MM.1S (cell line): ENCODE data around the gene CA10.

Experiments
- DNase-seq: peaks from one replicate; pipeline ENCODE4 v3.0.0-alpha.2; 2015
- H2AFZ ChIP-seq: fragments of 300-600 bp; sonication (generic); 2 replicates; pipeline ENCODE4 v1.6.0; 2016; ENCODE audit warnings: antibody characterized with exemption, low read length
- H3F3A ChIP-seq: fragments of 300-600 bp; sonication (generic); 2 replicates; pipeline ENCODE4 v1.6.1; 2016; ENCODE audit warnings: mild to moderate bottlenecking, antibody characterized with exemption, low read length, moderate library complexity, mixed read lengths; ENCODE audit not compliant: insufficient read depth
- H3K27ac ChIP-seq: fragments of 300-600 bp; sonication (generic); 2 replicates; pipeline ENCODE4 v1.5.1; 2016; ENCODE audit warnings: mild to moderate bottlenecking, low read length
- H3K27me3 ChIP-seq: fragments of 300-600 bp; sonication (generic); replicated peaks from 2 replicates; pipeline ENCODE4 v1.6.0; 2016; ENCODE audit warnings: low read length; ENCODE audit not compliant: insufficient read depth
- H3K36me3 ChIP-seq: fragments of 300-600 bp; sonication (generic); replicated peaks from 2 replicates; pipeline ENCODE4 v1.6.1; 2016; ENCODE audit warnings: mild to moderate bottlenecking, low read length, mixed read lengths; ENCODE audit not compliant: insufficient read depth
- H3K4me1 ChIP-seq: fragments of 300-600 bp; sonication (generic); 2 replicates; pipeline ENCODE4 v1.6.1; 2016; ENCODE audit warnings: low read length, mixed read lengths
- H3K4me2 ChIP-seq: fragments of 300-600 bp; sonication (generic); 2 replicates; pipeline ENCODE4 v1.6.0; 2016; ENCODE audit warnings: low read depth, low read length
- H3K4me3 ChIP-seq: fragments of 300-600 bp; sonication (generic); 2 replicates; pipeline ENCODE4 v1.5.1; 2016; ENCODE audit warnings: low read length, mixed read lengths
- H3K79me2 ChIP-seq: fragments of 300-600 bp; sonication (generic); 2 replicates; pipeline ENCODE4 v1.6.1; 2016; ENCODE audit warnings: mixed run types, low read length, mixed read lengths
- H3K9ac ChIP-seq: fragments of 300-600 bp; sonication (generic); 2 replicates; pipeline ENCODE4 v1.6.1; 2016; ENCODE audit warnings: low read length, mixed read lengths
- H3K9me2 ChIP-seq: fragments of 300-600 bp; sonication (generic); replicated peaks from 2 replicates; pipeline ENCODE4 v1.6.1; 2016; ENCODE audit warnings: mild to moderate bottlenecking, low read length, mixed read lengths; ENCODE audit not compliant: insufficient read depth
- H3K9me3 ChIP-seq: fragments of 300-600 bp; sonication (generic); replicated peaks from 2 replicates; pipeline ENCODE4 v1.6.1; 2016; ENCODE audit warnings: mild to moderate bottlenecking, low read length, mixed read lengths; ENCODE audit not compliant: insufficient read depth
- H4K20me1 ChIP-seq: fragments of 300-600 bp; sonication (generic); 2 replicates; pipeline ENCODE4 v1.6.1; 2016; ENCODE audit warnings: mild to moderate bottlenecking, low read length, moderate library complexity, mixed read lengths; ENCODE audit not compliant: insufficient read depth
- EZH2 ChIP-seq: fragments of 300-600 bp; sonication (generic); optimal IDR thresholded peaks from 2 replicates; pipeline ENCODE3; 2017; ENCODE audit warnings: low read depth, mild to moderate bottlenecking, antibody characterized with exemption, low read length, mixed read lengths
- EZH2phosphoT487 ChIP-seq: fragments of 300-600 bp; sonication (generic); IDR thresholded peaks from 2 replicates; pipeline ENCODE4 v1.6.1; 2018; ENCODE audit warnings: antibody characterized with exemption, low read length
- TF ChIP-seq, protein P1 (sequence below): fragments of 300-600 bp; sonication (generic); IDR thresholded peaks from 2 replicates; pipeline ENCODE4 v1.5.1; 2016; ENCODE audit warnings: antibody characterized with exemption, low read length, mixed read lengths

CA10 gene

DNA sequence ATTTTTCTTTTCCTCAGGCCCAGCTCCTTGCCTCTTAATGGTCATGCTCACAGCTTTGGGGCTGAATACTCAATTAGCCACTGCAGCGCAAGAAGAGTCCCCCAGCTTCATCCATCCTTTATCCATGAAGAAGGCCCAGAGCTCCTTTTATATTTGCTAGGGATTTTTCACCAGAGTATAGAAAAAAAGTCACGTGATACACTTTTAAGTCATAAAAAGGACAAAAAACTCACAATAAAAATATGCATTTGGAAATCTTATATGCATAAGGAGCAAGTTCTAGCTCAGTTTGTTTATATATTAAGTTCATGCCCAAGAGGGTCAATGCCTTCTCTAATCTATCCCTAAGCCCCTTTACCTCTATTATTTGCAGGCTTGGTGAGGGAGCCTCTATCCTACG lies 254.1 kb downstream of the CA10 start:
- Histone ChIP-seq H3K4me1 (peaks cover 5% of the 10 kb centered on the region; the same call in 1 of the 2 replicates), H3K9ac (no peak overlapping the region), H3K9me3 (no peaks in the 10 kb centered on the region), H3K9me2 (no peaks in the 10 kb centered on the region), H3F3A (no peaks in the 10 kb centered on the region), H3K4me3 (no peak overlapping the region), H2AFZ (no peak overlapping the region), H4K20me1 (no peaks in the 10 kb centered on the region), H3K79me2 (no peaks in the 10 kb centered on the region), H3K27ac (no peak overlapping the region), H3K27me3 (no peaks in the 10 kb centered on the region), H3K4me2 (no peak overlapping the region), H3K36me3 (no peaks in the 10 kb centered on the region)
- no peak for DNase-seq
- TF ChIP-seq, protein P1, sequence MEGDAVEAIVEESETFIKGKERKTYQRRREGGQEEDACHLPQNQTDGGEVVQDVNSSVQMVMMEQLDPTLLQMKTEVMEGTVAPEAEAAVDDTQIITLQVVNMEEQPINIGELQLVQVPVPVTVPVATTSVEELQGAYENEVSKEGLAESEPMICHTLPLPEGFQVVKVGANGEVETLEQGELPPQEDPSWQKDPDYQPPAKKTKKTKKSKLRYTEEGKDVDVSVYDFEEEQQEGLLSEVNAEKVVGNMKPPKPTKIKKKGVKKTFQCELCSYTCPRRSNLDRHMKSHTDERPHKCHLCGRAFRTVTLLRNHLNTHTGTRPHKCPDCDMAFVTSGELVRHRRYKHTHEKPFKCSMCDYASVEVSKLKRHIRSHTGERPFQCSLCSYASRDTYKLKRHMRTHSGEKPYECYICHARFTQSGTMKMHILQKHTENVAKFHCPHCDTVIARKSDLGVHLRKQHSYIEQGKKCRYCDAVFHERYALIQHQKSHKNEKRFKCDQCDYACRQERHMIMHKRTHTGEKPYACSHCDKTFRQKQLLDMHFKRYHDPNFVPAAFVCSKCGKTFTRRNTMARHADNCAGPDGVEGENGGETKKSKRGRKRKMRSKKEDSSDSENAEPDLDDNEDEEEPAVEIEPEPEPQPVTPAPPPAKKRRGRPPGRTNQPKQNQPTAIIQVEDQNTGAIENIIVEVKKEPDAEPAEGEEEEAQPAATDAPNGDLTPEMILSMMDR = no peak
- TF ChIP-seq EZH2 = no peak
- no peak for TF ChIP-seq EZH2phosphoT487

DNA sequence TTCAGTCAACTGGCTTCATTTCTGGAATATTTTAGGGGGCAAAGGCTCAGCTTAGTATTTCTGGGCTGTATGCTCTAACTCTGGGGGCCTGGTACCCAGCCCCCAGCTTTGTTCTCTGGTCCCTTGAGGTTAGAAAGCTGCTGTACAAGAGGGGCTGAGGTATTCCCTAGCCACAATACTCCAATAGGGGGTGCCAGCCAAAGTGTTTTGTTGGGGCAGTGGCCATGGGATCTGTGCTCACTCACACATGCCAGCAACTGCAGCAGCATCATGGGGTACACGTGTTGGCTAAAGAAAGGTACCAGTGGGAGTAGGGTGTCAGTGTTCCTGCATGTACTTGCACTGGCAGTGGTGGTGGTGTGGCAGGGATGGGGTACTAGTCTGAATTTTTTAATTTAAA lies 257.3 kb downstream of the CA10 start:
- Histone ChIP-seq H3K79me2 (no peaks in the 10 kb centered on the region), H3K4me1 (no peaks in the 10 kb centered on the region), H3K4me2 (no peak overlapping the region), H3K36me3 (no peaks in the 10 kb centered on the region), H3K9ac (no peak overlapping the region), H3K9me3 (no peaks in the 10 kb centered on the region), H3K27me3 (no peaks in the 10 kb centered on the region), H2AFZ (no peak overlapping the region), H3K4me3 (no peak overlapping the region), H3F3A (no peaks in the 10 kb centered on the region), H4K20me1 (no peaks in the 10 kb centered on the region), H3K9me2 (no peaks in the 10 kb centered on the region), H3K27ac (no peak overlapping the region)
- TF ChIP-seq EZH2phosphoT487 (no peak), EZH2 (no peak)
- TF ChIP-seq, protein P1 = no peak
- DNase-seq = no peak

DNA sequence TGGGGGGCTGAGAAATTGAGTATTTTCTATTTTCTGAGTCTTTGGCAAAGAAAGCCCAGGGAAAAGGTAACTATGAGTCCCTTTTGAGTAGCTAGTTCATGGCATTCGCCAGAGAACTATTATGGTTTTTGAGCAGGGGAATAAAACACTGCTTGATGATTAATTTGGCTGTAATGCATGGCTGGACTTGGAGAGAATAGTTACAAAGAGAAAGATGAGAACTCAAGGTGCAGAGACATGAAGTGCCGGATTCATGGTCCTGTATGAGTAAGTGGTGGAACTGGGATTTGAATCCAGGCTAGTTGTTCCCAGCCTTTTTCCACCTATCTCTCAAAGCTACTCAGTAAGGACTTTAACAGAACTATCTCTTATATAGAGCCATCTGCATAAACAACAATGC lies 266.6 kb downstream of the CA10 start:
- Histone ChIP-seq H3K9ac (no peak overlapping the region), H3F3A (no peaks in the 10 kb centered on the region), H4K20me1 (no peaks in the 10 kb centered on the region), H3K4me3 (no peak overlapping the region), H3K36me3 (no peaks in the 10 kb centered on the region), H3K9me3 (no peaks in the 10 kb centered on the region), H3K27me3 (no peaks in the 10 kb centered on the region), H3K79me2 (no peaks in the 10 kb centered on the region), H2AFZ (no peak overlapping the region), H3K9me2 (no peaks in the 10 kb centered on the region), H3K4me2 (no peak overlapping the region), H3K27ac (no peak overlapping the region), H3K4me1 (no peaks in the 10 kb centered on the region)
- no peak for DNase-seq
- no peak for TF ChIP-seq EZH2
- TF ChIP-seq, protein P1 = no peak
- TF ChIP-seq EZH2phosphoT487 = no peak
